ENCODE measurements around the gene HIBCH.
"Not testable (repeated sequence)": the region's sequence is repeated elsewhere in the genome, so short reads cannot be mapped to it uniquely, and the experiment has no call there.

The HIBCH gene

DNA sequence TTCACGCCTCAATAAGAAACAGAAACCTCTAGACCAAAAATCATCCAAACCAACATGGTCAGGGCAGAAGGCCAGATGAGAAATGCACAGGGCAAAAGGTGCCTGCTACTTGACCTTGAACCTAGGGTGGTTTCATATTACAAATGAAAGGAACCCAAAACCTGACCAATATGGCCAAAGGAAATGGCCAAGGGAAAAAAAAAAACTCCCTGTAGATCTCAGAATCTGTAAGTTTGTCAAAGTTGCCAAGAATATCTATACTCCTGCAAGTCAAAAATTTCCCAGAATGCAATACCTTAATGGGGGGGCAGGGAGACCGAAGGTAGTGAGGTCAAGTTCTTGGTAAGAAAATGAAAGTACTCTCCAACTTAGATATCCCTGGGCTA, 47.2 kb downstream of the HIBCH start:
- Histone ChIP-seq H3K4me3 (ENCODE audit: low read depth, low read length) (no peak overlapping the region), H3K27ac (no peak overlapping the region), H3K36me3 (no peaks in the 10 kb centered on the region), H3K9me3 (ENCODE audit: severe bottlenecking) (no peaks in the 10 kb centered on the region), H3K27me3 (ENCODE audit: insufficient read depth, low read depth, severe bottlenecking) (no peaks in the 10 kb centered on the region)
- DNase-seq = no peak
- TF ChIP-seq CTCF (IDR thresholded peaks at IDR 0.05; ENCODE audit: low read depth, low read length) = no peak

DNA sequence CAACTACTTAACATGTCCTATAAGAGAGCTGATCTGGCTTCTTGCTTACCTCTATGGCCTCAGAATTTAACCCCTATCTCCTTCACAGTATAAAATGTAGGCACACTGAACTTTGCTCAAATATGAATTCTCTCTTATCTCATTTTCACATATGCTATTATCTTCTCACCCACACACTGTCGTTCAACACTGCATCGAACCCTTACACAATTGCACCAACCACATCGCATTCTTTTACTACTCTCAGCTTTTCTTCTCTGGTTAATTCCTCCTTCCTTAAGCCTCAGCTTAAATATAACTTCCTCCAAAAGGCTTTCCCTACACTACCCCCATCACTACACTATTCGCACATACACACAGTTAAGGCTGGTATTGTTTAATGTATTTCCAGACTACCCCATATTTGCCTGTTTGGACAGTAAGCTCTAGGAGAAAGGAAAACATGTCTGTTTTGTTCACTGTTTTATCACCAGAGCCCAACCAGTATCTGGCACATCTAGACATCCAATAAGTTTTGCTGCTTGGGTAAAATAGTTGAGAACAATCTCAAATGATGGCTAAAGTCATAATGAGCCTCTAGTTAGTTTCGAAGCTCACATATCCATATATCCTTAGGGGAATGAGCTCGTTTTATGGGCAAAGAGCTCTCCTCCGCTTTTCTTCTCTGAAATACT, 47.7 kb downstream of the HIBCH start:
- H3K9me3 ChIP-seq (ENCODE audit: severe bottlenecking) = no peaks in the 10 kb centered on the region
- H3K4me3 ChIP-seq (ENCODE audit: low read depth, low read length) = no peak overlapping the region
- DNase-seq = no peak
- TF ChIP-seq CTCF (IDR thresholded peaks at IDR 0.05; ENCODE audit: low read depth, low read length) = no peak
- no peak overlapping the region for H3K27ac ChIP-seq
- H3K36me3 ChIP-seq = no peaks in the 10 kb centered on the region
- no peaks in the 10 kb centered on the region for H3K27me3 ChIP-seq (ENCODE audit: insufficient read depth, low read depth, severe bottlenecking)

- DNase-seq = no peak
- no peaks in the 10 kb centered on the region for H3K36me3 ChIP-seq
- H3K27me3 ChIP-seq (ENCODE audit: insufficient read depth, low read depth, severe bottlenecking) = no peaks in the 10 kb centered on the region
- no peak overlapping the region for H3K27ac ChIP-seq
- no peak overlapping the region for H3K4me3 ChIP-seq (ENCODE audit: low read depth, low read length)
- TF ChIP-seq CTCF (IDR thresholded peaks at IDR 0.05; ENCODE audit: low read depth, low read length) = no peak
- H3K9me3 ChIP-seq (ENCODE audit: severe bottlenecking) = no peaks in the 10 kb centered on the region
Observed at GRCh38 chr2:190270298-190270697, 49.3 kb downstream of the HIBCH start.

DNA sequence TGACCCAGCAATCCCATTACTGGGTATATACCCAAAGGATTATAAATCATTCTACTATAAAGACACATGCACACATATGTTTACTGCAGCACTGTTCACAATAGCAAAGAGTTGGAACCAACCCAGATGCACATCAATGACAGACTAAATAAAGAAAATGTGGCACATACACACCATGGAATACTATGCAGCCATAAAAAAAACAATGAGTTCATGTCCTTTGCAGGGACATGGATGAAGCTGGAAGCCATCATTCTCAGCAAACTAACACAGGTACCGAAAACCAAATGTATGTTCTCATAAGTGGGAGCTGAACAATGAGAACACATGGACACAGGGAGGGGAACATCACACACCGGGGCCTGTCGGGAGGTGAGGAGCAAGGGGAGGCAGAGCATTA, 49.9 kb downstream of the HIBCH start:
- not testable (repeated sequence) for DNase-seq; H3K4me3 ChIP-seq (ENCODE audit: low read depth, low read length); H3K9me3 ChIP-seq (ENCODE audit: severe bottlenecking); H3K36me3 ChIP-seq; H3K27me3 ChIP-seq (ENCODE audit: insufficient read depth, low read depth, severe bottlenecking); H3K27ac ChIP-seq

GRCh38 chr2:190267302-190267701, 52.3 kb downstream of the HIBCH start:
- no peak for TF ChIP-seq CTCF (IDR thresholded peaks at IDR 0.05; ENCODE audit: low read depth, low read length)
- no peak overlapping the region for H3K27ac ChIP-seq
- DNase-seq = no peak

DNA sequence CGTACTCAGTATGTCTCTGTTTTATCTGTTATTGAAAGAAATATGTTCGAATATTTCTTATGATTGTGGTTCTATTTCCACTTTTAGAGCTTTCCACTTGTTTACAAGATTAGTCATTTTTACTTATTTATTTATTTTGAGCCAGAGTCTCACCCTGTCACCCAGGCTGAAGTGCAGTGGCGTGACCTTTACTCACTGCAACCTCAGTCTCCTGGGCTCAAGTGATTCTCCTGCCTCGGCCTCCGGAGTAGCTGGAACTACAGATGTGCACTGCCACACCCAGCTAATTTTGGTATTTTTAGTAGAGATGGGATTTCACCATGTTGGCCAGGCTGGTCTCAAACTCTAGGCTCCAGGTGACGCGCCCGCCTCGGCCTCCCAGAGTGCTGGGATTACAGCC, 53.3 kb downstream of the HIBCH start:
- DNase-seq = no peak
- H3K36me3 ChIP-seq = no peaks in the 10 kb centered on the region

More at GRCh38 chr2:190267302-190267701, 52.3 kb downstream of the HIBCH start:
- Histone ChIP-seq H3K27me3 (ENCODE audit: insufficient read depth, low read depth, severe bottlenecking) (no peaks in the 10 kb centered on the region), H3K4me3 (ENCODE audit: low read depth, low read length) (no peak overlapping the region), H3K9me3 (ENCODE audit: severe bottlenecking) (no peaks in the 10 kb centered on the region), H3K36me3 (no peaks in the 10 kb centered on the region)

More for the DNA sequence above, 53.3 kb downstream of the HIBCH start:
- Histone ChIP-seq H3K27me3 (ENCODE audit: insufficient read depth, low read depth, severe bottlenecking) (no peaks in the 10 kb centered on the region), H3K4me3 (ENCODE audit: low read depth, low read length) (no peak overlapping the region), H3K27ac (no peak overlapping the region), H3K9me3 (ENCODE audit: severe bottlenecking) (no peaks in the 10 kb centered on the region)
- no peak for TF ChIP-seq CTCF (IDR thresholded peaks at IDR 0.05; ENCODE audit: low read depth, low read length)

Measured in WERI-Rb-1 (cell line).